HG03378 (cell line): Measurements from ENCODE around the gene EDAR.

Source experiments
- ATAC-seq: cut with Tn5 transposase; IDR thresholded peaks from one replicate; pipeline ENCODE4 v1.9.1; 2021; ENCODE audit warnings: mild to moderate bottlenecking, moderate library complexity; ENCODE audit not compliant: unreplicated experiment

EDAR gene

GRCh38 chr2:108870069-108870644 lies 118.9 kb downstream of the EDAR start:
- no peak for ATAC-seq

GRCh38 chr2:108869542-108869941 lies 119.5 kb downstream of the EDAR start:
- no peak for ATAC-seq

GRCh38 chr2:108868911-108869310 lies 120.1 kb downstream of the EDAR start:
- no peak for ATAC-seq

- no peak for ATAC-seq
These were observed 123.0 kb downstream of the EDAR start for GRCh38 chr2:108866041-108866440.

- ATAC-seq = no peak
These were observed 130.1 kb downstream of the EDAR start for GRCh38 chr2:108858894-108859293.

- no peak for ATAC-seq
These were observed 133.8 kb downstream of the EDAR start for GRCh38 chr2:108855194-108855593.

- no peak for ATAC-seq
These were observed 134.5 kb downstream of the EDAR start for GRCh38 chr2:108854484-108854883.

GRCh38 chr2:108853421-108853820 lies 135.6 kb downstream of the EDAR start:
- no peak for ATAC-seq

- ATAC-seq = no peak
These were observed 136.6 kb downstream of the EDAR start for GRCh38 chr2:108852375-108852774.

- no peak for ATAC-seq
These were observed 142.0 kb downstream of the EDAR start for GRCh38 chr2:108847000-108847399.

GRCh38 chr2:108845923-108846322 lies 143.1 kb downstream of the EDAR start:
- no peak for ATAC-seq
